HG02623 (cell line): ENCODE measurements around the gene WNK2.

Experiments
- ATAC-seq: cut with Tn5 transposase; IDR thresholded peaks from one replicate; pipeline ENCODE4 v1.9.1; 2021; ENCODE audit warnings: moderate library complexity; ENCODE audit not compliant: unreplicated experiment

WNK2 gene

DNA sequence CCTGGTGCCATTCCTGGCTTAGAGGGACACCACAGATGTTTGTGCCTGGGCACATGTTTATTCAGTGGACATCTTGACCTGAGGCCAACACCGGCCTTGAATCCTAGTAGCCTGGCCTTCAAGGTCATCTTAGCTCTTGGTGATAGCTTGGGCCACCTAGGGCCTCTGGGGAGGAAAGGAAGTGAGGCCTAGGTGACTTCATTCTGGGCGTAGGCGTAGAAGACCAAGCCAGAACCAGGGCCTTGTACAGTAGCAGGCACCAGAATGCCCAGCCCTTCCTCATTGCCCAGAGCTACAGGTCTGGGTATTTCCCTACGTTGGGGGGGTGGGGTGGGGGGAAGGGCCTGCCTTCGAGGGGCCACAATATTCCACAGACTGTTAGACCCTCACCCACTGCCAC is 33.8 kb downstream of the WNK2 start:
- no peak for ATAC-seq

DNA sequence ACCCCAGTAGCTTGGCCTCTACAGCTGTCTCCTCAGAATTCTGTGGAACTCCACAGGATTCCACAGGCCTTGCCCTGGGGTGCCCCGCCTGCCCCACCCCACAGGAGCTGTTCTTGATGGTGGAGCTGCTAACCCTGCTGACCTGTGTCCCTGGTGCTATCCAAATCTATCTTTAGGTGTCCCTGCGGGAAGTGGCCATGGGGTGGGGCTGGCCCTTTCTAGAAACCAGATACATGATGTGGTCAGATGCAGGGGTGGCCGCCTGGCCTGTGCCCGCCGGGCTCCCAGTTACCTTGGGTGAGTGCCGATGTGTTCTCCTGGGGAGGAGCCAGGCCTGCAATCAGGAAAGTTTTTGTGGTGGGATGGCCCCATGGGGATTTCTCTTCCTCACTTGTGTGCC is 34.2 kb downstream of the WNK2 start:
- ATAC-seq = no peak

DNA sequence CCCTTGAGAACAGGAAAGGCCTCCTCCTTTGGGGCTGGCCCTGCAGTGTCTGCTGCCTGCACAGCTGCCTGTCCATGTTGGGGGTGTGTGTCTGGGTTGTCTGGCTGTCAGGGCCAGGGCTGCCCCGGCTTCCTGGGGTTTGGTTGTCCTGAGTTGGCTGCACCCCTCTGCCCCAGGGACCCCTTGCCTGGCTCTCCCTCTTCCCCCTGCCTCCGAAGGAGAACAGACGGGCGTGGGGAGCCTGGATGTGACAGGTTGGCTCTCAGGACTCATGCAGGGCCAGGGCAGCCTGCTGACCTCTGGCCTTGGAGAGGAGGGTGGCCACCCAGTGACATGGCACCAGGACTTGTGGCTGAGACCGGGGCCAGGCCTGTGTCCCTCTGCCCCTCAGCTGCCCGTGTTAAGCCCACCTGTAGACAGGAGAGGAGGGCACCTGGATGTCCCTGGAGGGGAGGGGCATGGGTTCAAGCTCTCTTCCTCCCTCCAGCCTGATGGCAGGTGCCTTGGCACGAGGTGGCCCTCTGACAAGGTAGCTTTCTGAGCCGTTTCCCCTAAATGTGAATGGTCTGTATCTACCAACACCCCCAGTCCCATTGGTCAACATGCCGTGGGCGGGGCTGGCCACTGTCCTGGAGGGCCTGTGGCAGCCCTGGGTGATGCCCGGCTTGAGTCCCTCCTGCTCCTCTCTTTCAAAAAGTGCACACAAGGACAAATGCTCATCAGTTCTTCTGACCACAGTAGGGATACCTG is 34.9 kb downstream of the WNK2 start:
- no peak for ATAC-seq

DNA sequence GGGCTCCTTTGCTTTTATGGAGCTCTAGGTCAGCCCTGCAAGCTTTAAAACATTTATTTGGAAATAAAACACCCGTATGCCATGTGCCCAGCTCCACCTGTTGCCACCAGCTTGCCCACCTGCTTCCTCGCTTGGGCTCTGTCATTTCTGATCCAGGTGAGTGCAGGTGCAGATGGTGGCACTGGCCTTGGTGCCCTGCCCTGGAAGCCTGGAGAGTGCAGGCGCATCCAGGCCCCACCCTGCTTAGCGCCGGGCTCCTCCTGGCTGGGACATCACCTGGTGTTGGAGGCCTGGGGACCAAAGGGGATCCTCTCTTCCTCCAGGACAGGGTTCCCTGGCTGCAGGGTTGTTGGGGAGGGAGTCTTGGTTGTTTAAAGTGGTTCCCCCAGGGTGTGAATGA is 35.8 kb downstream of the WNK2 start:
- no peak for ATAC-seq

DNA sequence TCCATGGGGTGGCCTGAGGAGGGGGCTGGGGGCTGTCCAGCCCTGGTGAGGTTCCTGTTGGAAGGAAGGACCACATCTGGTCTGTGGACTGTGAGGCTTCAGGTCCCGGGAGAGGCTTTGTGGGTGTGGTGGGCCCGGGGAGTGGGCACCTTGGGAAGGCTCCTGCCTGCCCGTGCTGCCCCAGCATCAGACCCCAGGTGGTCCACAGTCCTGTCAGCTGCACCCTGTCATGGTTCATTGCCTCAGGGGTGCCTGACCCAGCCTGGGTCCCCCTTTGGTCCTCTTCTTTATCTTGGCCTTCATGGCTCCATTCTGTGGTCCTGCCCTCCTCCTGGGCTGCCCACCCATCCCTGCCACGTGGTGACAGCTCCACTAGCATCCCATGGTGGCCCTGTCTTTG is 36.7 kb downstream of the WNK2 start:
- no peak for ATAC-seq

DNA sequence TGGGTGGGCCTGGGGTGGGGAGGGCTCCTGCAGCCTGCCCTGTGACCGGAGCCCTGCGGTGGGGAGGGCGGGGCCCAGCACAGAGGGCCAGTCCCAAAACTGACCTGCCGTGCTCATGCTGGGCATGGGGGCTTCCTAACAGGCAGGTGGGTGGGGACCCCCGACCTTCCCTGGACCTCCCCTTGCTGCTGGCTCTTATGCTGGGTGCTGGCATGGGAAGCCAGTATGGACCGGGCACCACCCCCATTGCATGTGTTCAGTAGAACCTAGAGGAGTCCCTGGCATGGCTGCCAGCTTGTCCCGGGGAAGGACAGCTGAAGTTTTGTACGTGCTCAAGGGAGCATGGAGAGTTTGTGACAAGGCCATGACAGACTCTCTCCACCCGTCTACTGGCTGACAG is 37.1 kb downstream of the WNK2 start:
- no peak for ATAC-seq

DNA sequence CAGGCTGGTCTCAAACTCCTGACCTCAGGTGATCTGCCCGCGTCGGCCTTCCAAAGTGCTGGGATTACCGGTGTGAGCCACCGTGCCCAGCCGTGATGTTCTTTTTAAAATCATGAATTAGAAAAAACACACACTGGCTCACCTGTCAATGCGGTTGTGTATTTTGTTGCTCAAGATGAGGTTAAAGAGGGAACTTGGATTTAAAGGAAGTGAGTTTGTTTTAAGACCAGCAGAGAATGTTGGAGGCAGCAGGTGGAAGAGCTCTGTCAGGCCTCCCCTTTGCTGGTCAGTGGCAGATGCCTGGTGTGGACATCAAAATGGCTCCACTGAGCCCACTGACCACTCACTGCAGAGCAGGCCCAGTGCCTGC is 38.9 kb downstream of the WNK2 start:
- ATAC-seq = no peak

DNA sequence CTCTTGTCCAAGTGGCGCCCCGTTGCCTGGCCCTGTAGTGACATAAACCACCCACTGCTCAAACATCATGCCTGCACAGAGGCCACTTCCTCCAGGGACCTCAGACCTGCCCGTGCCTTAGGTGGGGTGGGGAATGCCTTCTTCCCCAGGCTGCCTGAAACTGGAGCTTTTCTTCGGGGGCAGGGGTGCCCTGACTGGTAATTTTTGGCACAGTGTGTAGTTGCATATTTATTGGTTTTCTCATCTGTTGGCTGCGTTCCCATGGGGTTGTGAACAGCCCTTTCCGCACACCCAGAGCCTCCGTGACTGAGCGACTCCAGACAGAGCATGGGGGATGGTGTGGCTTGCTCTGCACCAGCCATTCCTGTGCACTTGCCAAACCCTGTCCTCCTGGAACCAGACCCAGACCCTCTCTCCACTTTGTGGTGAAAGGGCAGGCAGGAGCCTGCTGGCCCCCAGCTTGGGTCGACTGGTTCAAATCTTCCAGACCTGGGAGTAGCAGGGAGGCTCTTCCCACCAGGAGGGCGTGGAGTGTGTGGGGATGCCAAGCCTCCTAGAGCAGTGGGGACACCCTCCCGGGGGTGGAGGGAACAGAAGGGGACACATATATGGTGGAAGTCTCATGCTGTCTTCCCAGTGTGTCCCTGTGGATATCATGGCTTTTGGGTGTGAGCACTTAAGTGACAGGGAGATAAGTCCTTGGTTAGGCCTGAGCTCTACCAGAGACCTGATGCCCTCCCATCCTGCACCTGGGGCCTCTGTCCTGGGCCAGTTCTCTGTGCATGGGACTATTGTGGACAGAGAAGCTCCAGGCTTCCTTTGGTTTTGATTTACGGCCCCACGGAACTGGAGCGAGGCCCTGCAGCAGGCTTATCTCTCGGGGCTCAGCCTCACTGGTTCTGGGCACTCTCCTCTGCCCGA is 39.6 kb downstream of the WNK2 start:
- no peak for ATAC-seq

DNA sequence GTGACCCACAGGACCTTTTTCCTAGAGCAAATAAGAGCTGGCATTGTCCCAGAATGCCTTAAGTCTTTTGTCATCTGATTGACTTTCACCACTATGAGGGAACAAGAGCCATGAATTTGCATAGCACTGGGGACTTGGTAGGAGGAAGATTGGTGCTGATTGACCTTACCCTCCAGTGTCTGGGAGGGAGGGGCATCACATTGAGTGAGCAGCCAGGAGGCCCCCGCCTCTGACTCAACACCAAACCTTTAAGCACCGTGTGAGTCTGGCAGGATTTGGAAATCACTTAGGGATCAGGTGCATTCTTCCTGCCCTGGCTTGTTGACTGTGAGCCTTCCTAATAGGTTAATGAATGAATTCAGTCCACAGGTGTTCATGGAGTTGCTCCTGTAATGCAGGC is 40.7 kb downstream of the WNK2 start:
- ATAC-seq = no peak

DNA sequence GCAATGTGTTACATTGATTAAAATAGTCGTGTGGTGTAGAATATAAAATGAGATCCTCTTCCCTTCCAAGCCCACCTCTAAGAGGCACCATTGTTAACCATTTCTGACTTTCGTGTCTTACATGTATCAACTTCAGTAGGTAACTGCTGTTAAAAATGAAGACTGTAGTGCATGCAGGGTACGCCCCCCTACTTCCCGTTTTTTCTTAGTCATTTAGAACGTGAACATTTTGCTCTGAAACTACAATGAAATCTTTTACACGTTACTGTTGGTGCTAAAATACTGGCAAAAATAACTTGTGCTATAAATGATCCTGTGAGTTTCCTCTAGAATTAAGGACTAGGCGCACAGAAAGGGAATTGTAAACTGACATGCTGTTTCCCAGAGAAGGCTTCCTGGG is 41.5 kb downstream of the WNK2 start:
- ATAC-seq = no peak

DNA sequence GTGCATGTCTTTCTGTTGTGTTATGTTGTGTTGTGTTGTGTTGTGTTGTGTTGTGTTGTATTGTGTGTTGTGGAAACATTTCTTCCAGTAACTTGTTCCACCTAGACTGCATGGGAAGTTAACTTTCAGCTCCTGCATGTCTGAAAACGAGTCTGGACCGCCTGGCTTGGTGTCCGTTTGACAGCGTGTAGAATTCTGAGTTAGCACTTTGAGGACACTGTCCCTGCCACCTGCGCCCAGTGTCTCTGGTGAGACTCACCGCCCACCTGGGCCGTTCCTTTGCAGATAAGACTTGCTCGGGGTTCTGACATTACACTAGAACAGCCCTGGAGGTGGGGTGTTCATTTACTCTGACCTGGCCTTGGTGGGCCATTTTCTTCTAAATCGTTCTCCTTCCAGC is 42.0 kb downstream of the WNK2 start:
- ATAC-seq = no peak

DNA sequence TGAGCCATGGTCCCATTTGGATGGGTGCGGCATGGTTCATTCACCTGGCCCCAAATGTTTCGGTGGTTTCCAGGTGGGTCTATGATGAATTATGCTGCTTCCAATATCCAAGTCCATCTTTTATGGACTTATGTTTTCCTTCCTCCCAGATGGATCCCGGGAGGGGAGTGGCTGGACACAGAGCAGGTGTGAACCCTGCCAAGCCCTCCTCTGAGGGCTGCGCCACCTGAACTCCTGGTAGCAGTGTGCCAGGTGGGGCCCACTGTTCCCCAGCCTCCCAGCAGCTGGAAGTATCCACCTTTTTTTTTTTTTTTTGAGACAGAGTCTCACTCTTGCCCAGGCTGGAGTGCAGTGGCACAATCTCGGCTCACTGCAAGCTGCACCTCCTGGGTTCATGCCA is 42.9 kb downstream of the WNK2 start:
- ATAC-seq = no peak

DNA sequence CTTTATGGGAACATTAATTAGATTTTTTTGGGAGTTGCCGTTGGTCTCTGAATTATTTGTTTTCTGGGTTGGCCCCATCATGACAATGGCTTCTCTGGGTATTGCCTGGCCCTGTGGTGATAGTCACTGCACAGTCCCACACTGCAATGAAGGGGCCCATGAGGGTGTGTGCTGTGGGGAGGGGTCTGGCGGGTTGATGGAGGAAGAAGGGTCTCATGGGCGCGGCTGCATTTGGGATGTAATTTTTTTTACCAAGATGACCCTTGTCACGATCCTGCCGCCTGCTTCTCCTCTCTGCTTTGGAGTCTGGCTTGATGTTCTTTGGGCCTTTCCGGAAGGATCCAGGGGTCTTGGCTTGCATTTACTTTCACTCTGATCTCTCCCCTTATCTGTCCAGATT is 44.1 kb downstream of the WNK2 start:
- no peak for ATAC-seq

DNA sequence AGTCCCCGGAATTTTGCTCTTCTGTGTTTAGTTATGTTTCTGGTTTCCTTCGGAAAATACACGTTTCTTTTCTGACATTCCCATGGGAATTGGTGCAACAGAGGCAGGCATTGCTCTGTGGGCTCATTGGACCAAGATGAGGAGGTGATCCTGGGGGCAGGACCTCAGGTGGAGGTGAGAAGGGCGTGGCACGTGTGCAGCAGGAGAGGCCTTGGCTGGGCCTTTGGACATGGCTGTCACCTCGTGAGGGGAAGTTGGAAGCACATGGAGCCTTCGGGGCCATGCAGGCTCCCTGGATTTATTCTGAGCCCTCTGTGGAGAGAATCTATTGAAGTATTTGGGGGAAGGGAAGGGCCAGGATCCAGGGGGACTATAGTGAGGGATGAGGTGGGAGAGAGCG is 44.5 kb downstream of the WNK2 start:
- ATAC-seq = no peak

DNA sequence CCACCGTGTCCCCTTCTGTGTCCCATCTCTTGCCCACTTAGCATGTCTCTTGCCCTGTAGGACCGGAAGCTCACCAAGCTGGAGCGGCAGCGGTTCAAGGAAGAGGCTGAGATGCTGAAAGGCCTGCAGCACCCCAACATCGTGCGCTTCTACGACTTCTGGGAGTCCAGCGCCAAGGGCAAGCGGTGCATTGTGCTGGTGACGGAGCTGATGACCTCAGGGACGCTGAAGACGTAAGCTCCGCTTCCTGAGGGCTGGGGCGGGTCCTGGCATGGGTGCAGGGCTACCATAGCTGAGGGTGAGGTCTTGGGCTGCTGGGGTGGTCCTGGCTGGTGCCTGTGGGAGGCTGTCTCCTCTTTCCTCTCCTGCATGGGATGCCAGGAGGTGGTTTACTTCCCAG is 45.7 kb downstream of the WNK2 start:
- ATAC-seq = no peak

DNA sequence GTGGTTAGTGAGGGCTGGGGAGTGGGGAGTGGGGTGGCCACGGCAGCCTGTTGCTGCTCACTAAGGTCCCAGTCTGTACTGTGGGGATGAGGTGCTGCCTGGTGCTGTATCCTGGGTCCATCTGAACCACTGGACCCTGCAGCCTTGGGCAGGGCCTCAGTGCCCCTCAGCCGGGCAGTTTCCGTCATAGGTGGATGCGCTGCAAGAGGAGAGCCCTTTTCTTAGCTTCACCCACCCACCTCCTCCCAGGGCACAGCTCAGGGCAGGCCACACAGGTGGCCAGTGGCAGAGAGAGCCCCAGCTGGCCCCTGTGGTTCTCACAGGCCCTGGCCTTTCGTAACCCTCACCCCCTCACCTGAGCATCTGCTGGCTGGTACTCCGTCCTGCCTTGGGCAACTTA is 46.2 kb downstream of the WNK2 start:
- ATAC-seq = no peak

DNA sequence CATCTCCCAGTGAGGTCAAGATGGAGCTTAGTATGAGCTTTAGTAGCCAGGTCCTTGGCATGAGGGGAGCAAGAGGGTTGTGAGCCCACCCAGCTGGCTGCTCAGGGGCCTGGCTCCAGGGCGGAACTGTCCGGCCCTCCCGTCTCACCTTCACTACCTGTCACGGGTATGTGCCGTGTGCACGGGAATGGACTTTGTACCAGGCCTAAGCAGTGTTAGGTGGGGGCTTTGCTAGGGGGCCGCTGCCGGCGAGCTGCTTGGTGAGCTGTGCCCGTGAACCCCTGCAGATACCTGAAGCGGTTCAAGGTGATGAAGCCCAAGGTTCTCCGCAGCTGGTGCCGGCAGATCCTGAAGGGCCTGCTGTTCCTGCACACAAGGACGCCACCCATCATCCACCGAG is 46.7 kb downstream of the WNK2 start:
- no peak for ATAC-seq

DNA sequence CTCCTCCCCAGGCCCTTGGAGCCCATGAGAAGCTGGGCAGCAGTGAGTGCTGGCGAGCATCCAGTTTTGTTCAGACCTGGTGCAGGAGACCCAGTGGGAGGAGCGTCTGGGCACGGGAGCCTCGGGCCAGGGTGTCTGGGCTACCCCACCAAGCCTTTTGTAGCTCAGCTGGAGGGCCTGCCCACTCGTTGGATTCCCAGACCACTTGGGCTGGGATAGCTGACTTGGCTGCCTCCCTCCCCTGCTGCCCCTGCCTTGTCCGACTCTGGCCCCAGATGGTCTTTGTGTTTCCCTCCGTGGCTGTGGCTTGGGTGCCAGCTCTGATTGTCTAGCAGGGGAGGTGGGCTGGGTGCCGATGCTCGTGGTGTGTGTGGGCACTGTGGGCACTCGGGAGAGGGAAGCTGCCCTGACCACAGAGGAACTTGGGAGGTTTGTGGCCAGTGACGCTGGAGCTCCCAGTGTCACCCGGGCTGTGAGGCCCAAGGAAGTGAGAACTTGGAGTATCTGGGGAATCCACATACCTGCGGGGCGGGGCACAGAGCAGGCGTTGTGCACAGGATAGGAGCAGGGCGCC is 47.3 kb downstream of the WNK2 start:
- ATAC-seq = no peak

DNA sequence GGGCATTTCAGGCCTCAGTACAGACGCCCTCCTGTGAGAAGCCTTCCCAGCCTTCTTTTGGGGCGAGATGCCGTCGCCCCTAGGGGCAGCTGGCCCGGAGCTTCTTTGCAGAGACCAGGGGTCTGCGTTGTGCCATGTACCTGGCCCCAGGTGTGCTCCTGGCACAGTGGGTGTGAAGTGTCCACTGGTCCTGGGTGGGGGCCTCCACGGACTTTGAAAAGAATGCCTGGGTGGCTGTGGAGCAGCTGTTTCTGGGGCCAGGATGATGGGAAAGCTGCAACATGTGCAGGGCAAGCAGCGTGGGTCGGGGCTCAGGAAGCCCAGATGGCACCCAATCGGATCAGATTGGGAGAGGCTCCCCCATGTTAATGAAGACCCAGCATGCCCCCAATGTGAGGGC is 47.8 kb downstream of the WNK2 start:
- ATAC-seq = no peak

DNA sequence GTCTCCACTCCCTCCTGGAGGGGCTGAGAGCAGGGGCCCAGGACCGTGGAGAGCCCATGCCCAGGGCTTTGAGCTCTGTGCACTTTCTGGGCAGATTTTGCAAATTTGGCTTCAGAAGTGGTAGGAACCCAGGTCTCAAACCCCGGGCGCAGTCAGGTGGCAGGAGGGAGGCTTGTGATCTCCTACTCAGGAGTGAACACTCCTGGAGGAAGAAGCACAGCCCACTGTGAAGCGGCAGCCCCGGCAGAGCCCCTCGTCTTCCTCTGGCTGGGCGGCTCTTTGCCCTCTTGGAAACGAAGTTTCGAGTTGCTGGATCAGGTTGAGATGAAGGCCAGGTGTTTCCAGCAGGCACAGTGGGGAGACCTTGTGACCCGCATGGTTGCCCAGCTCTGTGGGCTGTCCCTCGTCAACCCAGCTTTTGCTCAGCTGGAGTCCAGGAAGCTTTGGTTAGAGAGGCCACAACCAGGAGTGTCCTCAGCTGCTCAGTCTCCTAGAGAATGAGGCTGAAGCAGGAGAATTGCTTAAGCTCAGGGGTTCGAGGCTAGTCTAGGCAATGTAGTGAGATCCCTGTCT is 48.5 kb downstream of the WNK2 start:
- no peak for ATAC-seq

DNA sequence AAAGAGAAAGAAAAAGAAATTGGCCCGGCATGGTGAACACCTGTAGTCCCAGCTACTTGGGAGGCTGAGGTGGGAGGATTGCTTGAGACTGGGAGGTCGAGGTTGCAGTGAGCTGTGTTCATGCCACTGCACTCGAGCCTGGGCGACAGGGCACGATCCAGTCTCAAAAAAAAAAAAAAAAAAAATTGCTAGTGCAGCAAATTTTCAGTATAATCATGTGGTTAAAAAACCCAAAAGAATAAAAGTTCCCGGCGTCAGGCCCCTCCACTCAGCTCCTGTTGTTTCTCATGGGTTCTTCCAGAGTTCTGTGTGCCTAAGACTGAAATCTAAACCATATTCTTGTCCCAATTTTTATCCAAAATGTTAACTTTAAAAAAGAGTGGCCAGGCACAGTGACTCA is 49.1 kb downstream of the WNK2 start:
- ATAC-seq = no peak

DNA sequence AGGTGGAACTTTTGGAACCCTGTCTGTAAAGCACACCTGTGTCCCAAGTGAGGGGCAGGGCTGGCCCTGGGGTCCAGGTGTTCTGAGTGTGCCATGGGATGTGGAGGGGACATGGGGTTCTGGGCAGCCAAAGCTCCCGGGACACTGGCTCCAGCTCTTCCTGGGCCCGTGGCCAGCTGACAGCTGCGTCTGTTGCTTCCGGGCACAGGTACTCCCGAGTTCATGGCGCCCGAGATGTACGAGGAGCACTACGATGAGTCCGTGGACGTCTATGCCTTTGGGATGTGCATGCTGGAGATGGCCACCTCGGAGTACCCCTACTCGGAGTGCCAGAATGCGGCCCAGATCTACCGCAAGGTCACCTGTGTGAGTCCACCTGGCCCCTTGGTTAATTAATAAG is 50.7 kb downstream of the WNK2 start:
- ATAC-seq = no peak
